HG03159 (cell line): ENCODE results near the gene SLC38A3.

Experiments used
- ATAC-seq: cut with Tn5 transposase; IDR thresholded peaks from one replicate; pipeline ENCODE4 v1.9.1; 2021; ENCODE audit warnings: mild to moderate bottlenecking, moderate library complexity; ENCODE audit not compliant: unreplicated experiment

SLC38A3 gene

GRCh38 chr3:50168791-50169190, 36.3 kb upstream of the SLC38A3 start:
- ATAC-seq: no peak

GRCh38 chr3:50169232-50169832, 35.7 kb upstream of the SLC38A3 start:
- ATAC-seq: no peak

GRCh38 chr3:50169858-50170257, 35.2 kb upstream of the SLC38A3 start:
- no peak for ATAC-seq

DNA sequence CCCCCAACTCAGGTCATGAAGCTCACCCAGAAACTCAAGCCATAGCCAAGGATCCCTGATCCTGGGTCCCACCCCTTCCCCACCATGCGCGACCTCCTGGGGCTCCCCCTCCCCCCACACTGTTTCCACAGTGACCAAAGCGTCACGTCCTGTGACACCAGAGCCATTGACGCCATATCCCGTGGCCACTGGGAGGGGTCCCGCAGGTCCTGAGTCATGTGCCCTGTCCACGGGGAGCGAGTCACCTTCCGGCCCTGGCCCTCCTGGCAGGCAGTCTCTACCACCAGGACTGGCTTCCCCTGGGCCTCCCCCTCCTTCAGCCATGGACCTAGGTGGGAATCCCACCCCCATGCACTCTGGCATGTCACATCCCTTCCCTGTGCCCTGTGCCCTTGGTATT, 34.4 kb upstream of the SLC38A3 start:
- ATAC-seq: no peak

GRCh38 chr3:50171540-50172301, 33.4 kb upstream of the SLC38A3 start:
- no peak for ATAC-seq

DNA sequence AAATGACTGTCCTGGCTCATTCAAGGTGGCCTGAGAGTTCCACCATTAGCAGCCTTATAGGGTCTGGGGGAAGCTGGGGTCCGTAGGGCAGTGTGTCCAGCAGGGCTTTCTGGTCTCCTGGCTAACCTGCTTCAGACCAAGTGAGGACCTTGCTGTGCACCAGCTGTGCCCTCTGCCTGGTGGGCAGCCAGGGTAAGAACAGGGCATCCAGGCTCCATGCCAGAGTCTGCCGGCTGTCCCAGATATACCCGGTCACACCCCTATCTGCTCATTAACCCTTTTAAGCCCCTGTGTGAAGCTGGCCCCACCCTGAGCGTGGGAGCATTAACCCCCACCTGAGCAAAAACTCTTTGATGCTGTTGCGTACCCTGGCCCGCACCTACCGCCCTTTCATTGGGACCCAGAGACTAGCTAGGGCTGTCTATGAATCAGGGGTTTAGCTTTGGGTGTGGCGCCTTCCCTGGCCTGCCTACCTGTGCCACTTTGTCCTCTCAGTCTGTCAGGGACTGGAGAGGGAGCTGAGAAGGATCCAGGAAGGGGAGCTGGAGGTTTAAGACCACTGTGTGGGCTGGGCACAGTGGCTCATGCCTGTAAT, 32.3 kb upstream of the SLC38A3 start:
- ATAC-seq: no peak

GRCh38 chr3:50173685-50174516, 31.2 kb upstream of the SLC38A3 start:
- ATAC-seq: no peak

- no peak for ATAC-seq
Measured at GRCh38 chr3:50174517-50174895, 30.6 kb upstream of the SLC38A3 start.

DNA sequence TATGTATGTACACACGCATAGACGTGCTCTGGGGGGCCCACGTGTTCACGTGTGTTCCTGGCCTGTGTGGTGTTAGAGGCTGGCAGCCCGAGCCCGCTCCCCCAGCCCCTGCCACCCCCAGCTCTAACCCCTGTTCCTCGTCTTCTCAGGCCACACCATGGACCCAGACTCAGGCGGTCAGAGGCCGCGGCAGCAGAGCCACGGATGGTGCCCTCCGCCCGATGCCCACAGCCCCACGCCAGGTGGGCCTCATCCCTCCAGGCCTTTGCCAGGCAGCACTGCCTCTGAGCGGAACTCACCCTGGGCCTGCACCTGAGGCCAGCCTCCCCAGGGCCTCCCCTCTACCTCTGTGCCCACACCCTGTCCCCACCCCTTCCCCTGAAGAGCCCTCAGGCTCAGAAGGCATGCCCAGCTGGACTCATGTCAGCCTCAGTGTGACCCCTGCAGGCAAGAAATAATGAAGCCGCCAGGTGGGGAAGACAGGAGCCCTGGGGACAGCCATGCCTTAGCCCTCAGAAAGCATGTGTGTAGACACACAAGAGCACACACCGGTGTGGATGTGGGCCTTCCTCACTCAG, 30.0 kb upstream of the SLC38A3 start:
- ATAC-seq: no peak

DNA sequence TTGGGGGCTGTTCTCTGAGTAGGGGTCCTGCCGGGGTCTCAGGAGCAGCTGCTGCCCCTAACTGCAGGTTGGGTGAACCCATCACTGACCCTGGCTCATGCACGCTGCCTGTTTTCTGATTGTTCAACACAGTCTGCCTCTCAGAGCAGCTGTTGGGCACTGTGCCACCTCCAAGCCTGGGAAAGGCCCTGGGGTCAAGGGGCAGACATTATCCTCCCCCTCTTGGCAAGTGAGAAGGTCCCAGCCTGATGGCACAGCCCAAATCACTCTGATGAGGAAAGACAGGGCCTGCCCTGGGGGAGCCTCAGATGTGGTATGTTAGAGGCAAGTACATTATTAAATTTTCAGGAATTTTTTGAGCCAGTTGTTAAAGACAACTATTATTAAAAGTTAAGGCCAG, 27.7 kb upstream of the SLC38A3 start:
- no peak for ATAC-seq

GRCh38 chr3:50179710-50180109, 25.4 kb upstream of the SLC38A3 start:
- no peak for ATAC-seq

DNA sequence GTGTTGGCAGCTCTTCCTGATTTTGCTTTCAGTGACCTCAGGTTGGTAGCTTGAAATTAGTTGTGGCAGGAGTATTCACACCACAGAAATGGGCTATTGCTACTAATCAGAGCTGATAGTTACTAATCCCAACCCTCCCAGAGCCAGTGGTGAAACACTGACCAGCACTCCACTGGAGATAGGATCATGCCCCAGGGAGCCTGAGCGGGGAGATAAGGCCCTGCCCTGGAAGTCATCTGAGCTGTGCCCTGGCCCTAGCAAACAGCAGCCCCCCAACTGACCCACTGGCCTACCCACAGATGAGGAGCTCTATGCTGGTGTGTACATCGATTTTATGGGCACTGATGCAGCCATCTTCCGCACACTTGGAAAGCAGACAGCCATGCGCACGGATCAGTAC, 23.1 kb upstream of the SLC38A3 start:
- no peak for ATAC-seq

GRCh38 chr3:50182533-50183099, 22.5 kb upstream of the SLC38A3 start:
- no peak for ATAC-seq

GRCh38 chr3:50183755-50184154, 21.3 kb upstream of the SLC38A3 start:
- ATAC-seq: no peak

DNA sequence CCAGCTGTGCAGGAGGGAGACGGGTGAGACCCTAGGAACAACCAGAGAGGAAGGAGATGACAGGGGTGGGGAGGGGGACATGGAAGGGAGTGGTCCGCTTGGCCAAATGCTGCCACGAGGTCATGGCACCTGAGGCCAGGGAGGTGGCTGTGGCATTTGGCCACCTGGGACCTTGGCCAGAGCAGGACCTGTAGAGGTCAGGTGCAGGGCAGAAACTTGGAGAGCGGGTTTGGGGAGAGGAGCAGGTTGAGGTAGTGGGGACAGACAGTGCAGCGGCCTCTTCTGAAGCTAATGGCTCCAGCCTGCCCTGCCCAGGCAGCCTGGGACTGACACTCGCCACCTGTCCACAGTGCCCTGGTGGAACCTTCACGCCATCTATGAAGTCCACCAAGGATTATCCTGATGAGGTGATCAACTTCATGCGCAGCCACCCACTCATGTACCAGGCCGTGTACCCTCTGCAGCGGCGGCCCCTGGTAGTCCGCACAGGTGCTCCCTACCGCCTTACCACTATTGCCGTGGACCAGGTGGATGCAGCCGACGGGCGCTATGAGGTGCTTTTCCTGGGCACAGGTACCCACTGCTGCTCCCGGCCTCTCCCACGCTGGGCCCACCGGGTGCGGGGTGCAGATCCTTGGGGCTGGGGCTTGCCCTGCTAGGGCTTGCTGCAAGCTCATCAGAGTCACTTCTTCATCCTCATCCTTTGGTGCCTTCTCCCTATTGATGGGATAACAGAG, 20.7 kb upstream of the SLC38A3 start:
- ATAC-seq: no peak

DNA sequence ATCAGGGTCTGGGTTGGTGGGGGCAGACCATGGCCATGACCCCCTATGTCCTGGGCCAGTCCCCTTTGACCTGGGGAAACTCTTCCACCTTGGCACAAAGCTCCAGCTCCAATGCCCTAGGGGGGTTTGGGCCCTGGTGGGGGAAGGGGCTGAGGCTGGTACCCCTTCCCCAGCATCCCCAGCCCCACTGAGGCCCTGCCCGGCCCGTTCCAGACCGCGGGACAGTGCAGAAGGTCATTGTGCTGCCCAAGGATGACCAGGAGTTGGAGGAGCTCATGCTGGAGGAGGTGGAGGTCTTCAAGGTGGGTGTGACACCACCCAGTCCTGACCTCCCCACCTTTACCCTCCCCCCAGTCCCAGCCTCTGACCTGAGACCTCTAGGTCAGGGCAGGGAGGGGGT, 19.8 kb upstream of the SLC38A3 start:
- no peak for ATAC-seq

GRCh38 chr3:50186096-50186495, 19.0 kb upstream of the SLC38A3 start:
- no peak for ATAC-seq

DNA sequence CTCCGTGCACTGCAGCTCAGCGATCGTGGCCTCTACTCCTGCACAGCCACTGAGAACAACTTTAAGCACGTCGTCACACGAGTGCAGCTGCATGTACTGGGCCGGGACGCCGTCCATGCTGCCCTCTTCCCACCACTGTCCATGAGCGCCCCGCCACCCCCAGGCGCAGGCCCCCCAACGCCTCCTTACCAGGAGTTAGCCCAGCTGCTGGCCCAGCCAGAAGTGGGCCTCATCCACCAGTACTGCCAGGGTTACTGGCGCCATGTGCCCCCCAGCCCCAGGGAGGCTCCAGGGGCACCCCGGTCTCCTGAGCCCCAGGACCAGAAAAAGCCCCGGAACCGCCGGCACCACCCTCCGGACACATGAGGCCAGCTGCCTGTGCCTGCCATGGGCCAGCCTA, 17.3 kb upstream of the SLC38A3 start:
- no peak for ATAC-seq

DNA sequence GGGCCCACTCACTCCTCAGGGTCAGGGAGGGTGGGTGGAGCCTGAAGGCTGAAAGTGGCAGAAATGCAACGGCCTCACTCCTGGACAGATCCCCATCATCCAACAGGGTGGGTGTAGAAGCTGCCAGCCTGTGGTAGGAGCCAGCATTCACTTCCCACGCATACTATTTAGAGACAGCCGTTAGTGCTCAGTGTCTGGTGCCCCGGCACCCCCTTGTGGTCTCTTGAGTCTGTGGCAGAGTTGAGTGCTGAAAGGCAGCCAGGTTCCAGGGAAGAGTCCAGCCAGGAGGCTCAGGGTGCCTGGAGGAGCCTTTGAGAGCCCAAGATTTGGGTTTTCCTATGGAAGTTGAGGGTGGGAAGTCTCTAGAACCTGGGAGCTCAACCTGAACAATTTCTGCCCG, 15.8 kb upstream of the SLC38A3 start:
- no peak for ATAC-seq

DNA sequence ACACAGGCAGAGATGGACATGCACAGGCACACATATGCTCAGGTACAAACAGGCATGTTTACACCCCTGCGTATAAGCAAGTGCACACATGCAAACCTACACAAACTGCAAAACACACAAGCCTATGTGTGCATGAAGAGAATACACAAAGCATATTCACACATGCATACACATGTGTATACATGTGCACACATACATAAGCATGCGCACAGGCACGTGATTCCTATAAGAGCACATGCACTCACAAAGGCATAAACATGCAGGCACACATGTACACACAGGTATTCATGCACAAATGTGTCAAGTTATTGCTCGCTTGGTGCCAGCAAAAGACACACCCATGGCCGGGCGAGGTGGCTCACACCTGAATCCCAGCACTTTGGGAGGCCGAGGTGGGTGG, 15.1 kb upstream of the SLC38A3 start:
- no peak for ATAC-seq
